Liver (tissue), 3 donors: Measurements from ENCODE around the gene ELL.

ENCODE experiments used
- FOXA1 ChIP-seq: IDR thresholded peaks from 2 replicates; pipeline ENCODE4 v1.6.1; 2016; ENCODE audit warnings: antibody characterized with exemption
- GABPA ChIP-seq, 2 donors: IDR thresholded peaks in 1 of 2; conservative IDR thresholded peaks in 1 of 2; 2 replicates each; pipeline ENCODE4 v1.6.1; 2016; ENCODE audit warnings: antibody characterized with exemption in 2 of 2, mild to moderate bottlenecking in 1 of 2, moderate library complexity in 1 of 2
- RAD21 ChIP-seq, 2 donors: IDR thresholded peaks; 2 replicates each; pipeline ENCODE4 v1.6.1; 2016; ENCODE audit warnings: antibody characterized with exemption in 2 of 2, mild to moderate bottlenecking in 2 of 2
- SP1 ChIP-seq: IDR thresholded peaks from 2 replicates; pipeline ENCODE4 v1.6.1; 2018; ENCODE audit warnings: antibody characterized with exemption, mild to moderate bottlenecking
- TAF1 ChIP-seq: conservative IDR thresholded peaks from 2 replicates; pipeline ENCODE4 v1.6.1; 2016; ENCODE audit warnings: antibody characterized with exemption, mild to moderate bottlenecking
- ZBTB33 ChIP-seq: IDR thresholded peaks from 2 replicates; pipeline ENCODE4 v1.6.1; 2016; ENCODE audit warnings: antibody characterized with exemption
- TF ChIP-seq, protein P1 (sequence below): fragments of 150-350 bp; IDR thresholded peaks from 2 replicates; pipeline ENCODE4 v1.5.1; 2017; ENCODE audit warnings: improper control_type of control experiment, low read depth, low read length; ENCODE audit not compliant: missing input control
- donor health status: healthy.
- donor health status: healthy.

DNA sequence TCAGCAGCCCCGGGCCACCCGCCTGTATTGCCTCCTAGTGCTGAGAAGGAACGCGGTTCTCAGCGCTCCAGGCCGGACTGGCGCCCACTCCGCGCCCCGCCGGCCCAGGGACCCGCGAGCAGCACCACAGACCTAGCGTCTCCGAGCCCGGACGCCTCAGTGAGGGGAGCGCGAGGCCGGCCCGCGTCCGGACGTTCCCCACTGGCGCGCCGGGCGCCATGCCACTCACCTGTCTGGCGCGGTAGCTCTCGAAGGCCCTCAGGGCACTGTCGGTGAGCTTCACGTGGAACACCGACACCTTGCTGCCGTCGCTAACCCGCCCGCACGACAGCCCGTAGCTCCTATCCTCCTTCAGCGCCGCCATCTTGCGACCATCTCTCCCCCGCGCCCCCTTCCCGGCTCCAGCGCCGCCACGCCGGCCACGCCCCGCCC is at the start of gene ELL:
- TF ChIP-seq, protein P1, sequence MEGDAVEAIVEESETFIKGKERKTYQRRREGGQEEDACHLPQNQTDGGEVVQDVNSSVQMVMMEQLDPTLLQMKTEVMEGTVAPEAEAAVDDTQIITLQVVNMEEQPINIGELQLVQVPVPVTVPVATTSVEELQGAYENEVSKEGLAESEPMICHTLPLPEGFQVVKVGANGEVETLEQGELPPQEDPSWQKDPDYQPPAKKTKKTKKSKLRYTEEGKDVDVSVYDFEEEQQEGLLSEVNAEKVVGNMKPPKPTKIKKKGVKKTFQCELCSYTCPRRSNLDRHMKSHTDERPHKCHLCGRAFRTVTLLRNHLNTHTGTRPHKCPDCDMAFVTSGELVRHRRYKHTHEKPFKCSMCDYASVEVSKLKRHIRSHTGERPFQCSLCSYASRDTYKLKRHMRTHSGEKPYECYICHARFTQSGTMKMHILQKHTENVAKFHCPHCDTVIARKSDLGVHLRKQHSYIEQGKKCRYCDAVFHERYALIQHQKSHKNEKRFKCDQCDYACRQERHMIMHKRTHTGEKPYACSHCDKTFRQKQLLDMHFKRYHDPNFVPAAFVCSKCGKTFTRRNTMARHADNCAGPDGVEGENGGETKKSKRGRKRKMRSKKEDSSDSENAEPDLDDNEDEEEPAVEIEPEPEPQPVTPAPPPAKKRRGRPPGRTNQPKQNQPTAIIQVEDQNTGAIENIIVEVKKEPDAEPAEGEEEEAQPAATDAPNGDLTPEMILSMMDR: no peak
- TF ChIP-seq GABPA (IDR thresholded peaks at IDR 0.05 in 1 of 2, conservative IDR thresholded peaks at IDR 0.05 in 1 of 2): no peak
- no peak for TF ChIP-seq FOXA1
- no peak for TF ChIP-seq TAF1
- TF ChIP-seq RAD21 (IDR thresholded peaks at IDR 0.05): no peak
- no peak for TF ChIP-seq SP1
- no peak for TF ChIP-seq ZBTB33
